Hematopoietic multipotent progenitor cell treated with erythropoietin and hydrocortisone succinate and interleukin-3 and kit ligand, for 4 days (in vitro differentiated cells): ENCODE measurements around the gene DHX30.
"Not testable (repeated sequence)": the region's sequence is repeated elsewhere in the genome, so short reads cannot be mapped to it uniquely, and the experiment has no call there.

Source experiments
- DNase-seq: peaks from one replicate; pipeline ENCODE4 v3.0.0-alpha.2; 2015

Gene DHX30

GRCh38 chr3:47802734-47803479 is at the start of gene DHX30:
Gene DHX30 (plus strand): TSS chr3:47803138. CDS start chr3:47810684, 7,546 bp downstream.
- DNase-seq = peak; percentile 94

GRCh38 chr3:47758261-47759025 is 44.5 kb upstream of the DHX30 start:
- DNase-seq = no peak

- DNase-seq = not testable (repeated sequence)
Observed at GRCh38 chr3:47760207-47760606, 42.7 kb upstream of the DHX30 start.

GRCh38 chr3:47761046-47761445 is 41.9 kb upstream of the DHX30 start:
- DNase-seq = no peak

- no peak for DNase-seq
Observed at GRCh38 chr3:47762233-47762632, 40.7 kb upstream of the DHX30 start.

- no peak for DNase-seq
Observed at GRCh38 chr3:47766186-47766585, 36.8 kb upstream of the DHX30 start.

GRCh38 chr3:47772047-47772446 is 30.9 kb upstream of the DHX30 start:
- no peak for DNase-seq

GRCh38 chr3:47772788-47773187 is 30.1 kb upstream of the DHX30 start:
- DNase-seq = no peak

- no peak for DNase-seq
Observed at GRCh38 chr3:47778746-47779145, 24.2 kb upstream of the DHX30 start.

- DNase-seq = peak; percentile 77
Observed at GRCh38 chr3:47780741-47781684, 21.9 kb upstream of the DHX30 start.

GRCh38 chr3:47781685-47782445 is 21.1 kb upstream of the DHX30 start, which contains the start of gene SMARCC1:
Gene SMARCC1 (minus strand): TSS chr3:47781893. CDS start chr3:47781797, 96 bp downstream.
- DNase-seq = peak; percentile 99

- peak; percentile 26 for DNase-seq
Observed at GRCh38 chr3:47782446-47783308, 20.3 kb upstream of the DHX30 start.

GRCh38 chr3:47783673-47784072 is 19.3 kb upstream of the DHX30 start:
- DNase-seq = no peak

- no peak for DNase-seq
Observed at GRCh38 chr3:47791193-47791855, 11.6 kb upstream of the DHX30 start.

- no peak for DNase-seq
Observed at GRCh38 chr3:47792699-47793098, 10.2 kb upstream of the DHX30 start.

- DNase-seq = peak; percentile 76
Observed at GRCh38 chr3:47794544-47794943, 8.4 kb upstream of the DHX30 start.

- DNase-seq = peak; percentile 63
Observed at GRCh38 chr3:47799733-47800132, 3.2 kb upstream of the DHX30 start.

- no peak for DNase-seq
Observed at GRCh38 chr3:47803480-47804025, 615 bp downstream of the DHX30 start.

- DNase-seq = no peak
Observed at GRCh38 chr3:47804577-47804976, 1.6 kb downstream of the DHX30 start.

- no peak for DNase-seq
Observed at GRCh38 chr3:47813551-47814177, 10.7 kb downstream of the DHX30 start.
